Stimulated activated naive CD8-positive, alpha-beta T cell treated with anti-CD3 and anti-CD28 coated beads, Interleukin-15, amount 100 ng/mL, for 72 hours (primary cell): ENCODE measurements around the gene WDSUB1.

Source experiments
- ATAC-seq: fragments of 150-1000 bp; cut with Tn5 transposase; 2 replicates; pipeline ENCODE4 v1.10.0; 2021; ENCODE audit warnings: mild to moderate bottlenecking, moderate library complexity
- DNase-seq, 2 donors: peaks; one replicate each; pipeline ENCODE4 v3.0.0; 2021 to 2022
- H3K27ac Mint-ChIP-seq, 2 donors: one replicate each; pipeline ENCODE4 v1.8.0; 2022; ENCODE audit warnings: mild to moderate bottlenecking in 2 of 2, mixed read lengths in 2 of 2, moderate library complexity in 2 of 2
- H3K27me3 Mint-ChIP-seq: one replicate; pipeline ENCODE4 v1.8.0; 2022; ENCODE audit warnings: mixed read lengths
- H3K4me1 Mint-ChIP-seq: one replicate; pipeline ENCODE4 v1.8.0; 2022; ENCODE audit warnings: mild to moderate bottlenecking, mixed read lengths
- H3K4me3 Mint-ChIP-seq, 2 donors: one replicate each; pipeline ENCODE4 v1.8.0; 2022; ENCODE audit warnings: mild to moderate bottlenecking in 2 of 2, mixed read lengths in 2 of 2, moderate library complexity in 1 of 2
- H3K9me3 Mint-ChIP-seq, 2 donors: one replicate each; pipeline ENCODE4 v1.8.0; 2022; ENCODE audit warnings: mixed read lengths in 2 of 2

WDSUB1 gene

GRCh38 chr2:159196393-159196925 lies 90.0 kb downstream of the WDSUB1 start:
- H3K9me3 Mint-ChIP-seq = no peaks in the 10 kb centered on the region
- no peak overlapping the region for H3K4me3 Mint-ChIP-seq
- H3K27me3 Mint-ChIP-seq = no peaks in the 10 kb centered on the region
- H3K27ac Mint-ChIP-seq = no peak overlapping the region
- DNase-seq (no peak), ATAC-seq (peak; percentile 8)
- peaks cover 10% of the 10 kb centered on the region for H3K4me1 Mint-ChIP-seq

- no peaks in the 10 kb centered on the region for H3K9me3 Mint-ChIP-seq
Observed at GRCh38 chr2:159195697-159196096, 90.8 kb downstream of the WDSUB1 start.

GRCh38 chr2:159194241-159194640 lies 92.3 kb downstream of the WDSUB1 start:
- Mint-ChIP-seq H3K9me3 (no peaks in the 10 kb centered on the region), H3K27me3 (no peaks in the 10 kb centered on the region), H3K27ac (no peak overlapping the region), H3K4me1 (no peaks in the 10 kb centered on the region), H3K4me3 (no peak overlapping the region)
- ATAC-seq (no peak), DNase-seq (no peak)

More at GRCh38 chr2:159195697-159196096, 90.8 kb downstream of the WDSUB1 start:
- ATAC-seq (no peak), DNase-seq (no peak)
- H3K4me1 Mint-ChIP-seq = peaks cover 2% of the 10 kb centered on the region
- no peak overlapping the region for H3K27ac Mint-ChIP-seq
- no peaks in the 10 kb centered on the region for H3K27me3 Mint-ChIP-seq
- no peak overlapping the region for H3K4me3 Mint-ChIP-seq

- Mint-ChIP-seq H3K27me3 (no peaks in the 10 kb centered on the region), H3K4me3 (no peak overlapping the region), H3K9me3 (no peaks in the 10 kb centered on the region), H3K4me1 (no peaks in the 10 kb centered on the region), H3K27ac (no peak overlapping the region)
- DNase-seq (no peak), ATAC-seq (no peak)
Observed at GRCh38 chr2:159193791-159194190, 92.7 kb downstream of the WDSUB1 start.

GRCh38 chr2:159192371-159192918 lies 94.1 kb downstream of the WDSUB1 start:
- DNase-seq (no peak), ATAC-seq (no peak)
- Mint-ChIP-seq H3K27ac (no peak overlapping the region), H3K4me1 (no peaks in the 10 kb centered on the region), H3K4me3 (no peak overlapping the region), H3K27me3 (no peaks in the 10 kb centered on the region), H3K9me3 (no peaks in the 10 kb centered on the region)

DNA sequence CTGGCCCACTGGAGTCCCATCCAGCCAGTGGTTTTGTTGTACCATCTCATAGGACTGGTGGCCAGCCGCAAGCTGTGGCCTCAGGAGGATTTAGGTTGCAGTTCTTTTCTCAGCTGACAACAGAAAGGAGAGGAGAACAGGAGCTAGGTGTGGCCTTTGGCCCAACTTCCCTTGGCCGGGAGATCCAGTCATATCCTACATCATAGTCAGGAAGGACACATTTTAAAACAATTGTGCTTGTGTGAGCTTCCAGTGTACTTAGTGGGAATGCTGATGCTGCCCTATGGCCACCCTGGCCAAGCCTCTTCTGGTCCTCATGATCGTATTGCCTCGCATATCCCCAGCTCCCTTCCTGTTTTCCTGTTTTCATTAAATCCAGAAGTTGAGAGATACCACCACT lies 98.1 kb downstream of the WDSUB1 start:
- peaks cover 7% of the 10 kb centered on the region for H3K4me1 Mint-ChIP-seq
- DNase-seq = no peak
- ATAC-seq = no peak
- no peak overlapping the region for H3K4me3 Mint-ChIP-seq
- H3K27me3 Mint-ChIP-seq = no peaks in the 10 kb centered on the region
- no peaks in the 10 kb centered on the region for H3K9me3 Mint-ChIP-seq
- no peak overlapping the region for H3K27ac Mint-ChIP-seq

DNA sequence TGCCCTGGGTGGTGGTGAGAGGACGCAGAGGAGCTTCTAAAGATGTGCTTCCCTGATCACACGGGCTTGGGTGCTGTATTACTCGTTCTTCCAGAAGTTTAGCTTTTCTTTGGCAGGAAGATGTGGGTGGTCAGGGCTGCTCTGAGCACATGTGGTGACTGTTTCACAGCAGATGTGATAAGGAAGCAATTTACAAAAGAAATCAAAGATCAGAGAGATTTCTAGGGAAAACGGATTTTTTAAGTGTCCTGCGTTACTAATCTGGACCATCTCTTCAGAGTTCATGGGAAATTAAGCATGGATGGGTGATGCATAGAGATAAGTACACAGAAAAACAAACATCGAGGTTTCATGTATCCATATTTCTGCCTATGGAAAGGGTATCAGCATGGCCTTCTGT lies 99.4 kb downstream of the WDSUB1 start:
- no peak overlapping the region for H3K27ac Mint-ChIP-seq
- ATAC-seq (no peak), DNase-seq (no peak)
- H3K9me3 Mint-ChIP-seq = no peaks in the 10 kb centered on the region
- no peak overlapping the region for H3K4me3 Mint-ChIP-seq
- H3K27me3 Mint-ChIP-seq = no peaks in the 10 kb centered on the region
- peaks cover 7% of the 10 kb centered on the region for H3K4me1 Mint-ChIP-seq

- H3K27ac Mint-ChIP-seq = no peak overlapping the region
- H3K27me3 Mint-ChIP-seq = no peaks in the 10 kb centered on the region
- H3K4me1 Mint-ChIP-seq = peaks cover 7% of the 10 kb centered on the region
- ATAC-seq = no peak
- DNase-seq = no peak
- H3K4me3 Mint-ChIP-seq = no peak overlapping the region
- H3K9me3 Mint-ChIP-seq = no peaks in the 10 kb centered on the region
Observed at GRCh38 chr2:159186462-159186861, 100.0 kb downstream of the WDSUB1 start.
